DOHH2 (cell line): ENCODE measurements around the gene PIK3R3.

Experiments used
- H3F3A ChIP-seq: fragments of 200-600 bp; sonication (generic), shearing (Covaris generic); 2 replicates; pipeline ENCODE4 v1.6.0; 2016; ENCODE audit warnings: antibody characterized with exemption, mild to moderate bottlenecking; ENCODE audit not compliant: control insufficient read depth, insufficient read depth
- H3K27ac ChIP-seq: fragments of 200-600 bp; sonication (generic); 2 replicates; pipeline ENCODE4 v1.5.1; 2014; ENCODE audit warnings: low read depth, mild to moderate bottlenecking, low read length, moderate library complexity
- H3K27me3 ChIP-seq: fragments of 200-600 bp; sonication (generic); 2 replicates; pipeline ENCODE4 v1.6.1; 2014; ENCODE audit warnings: mild to moderate bottlenecking, low read length, mixed read lengths; ENCODE audit not compliant: control insufficient read depth
- H3K36me3 ChIP-seq: fragments of 200-600 bp; sonication (generic); 2 replicates; pipeline ENCODE4 v1.6.1; 2014; ENCODE audit warnings: mild to moderate bottlenecking, low read length, moderate library complexity, mixed read lengths; ENCODE audit not compliant: control insufficient read depth
- H3K4me1 ChIP-seq: fragments of 200-600 bp; sonication (generic); 2 replicates; pipeline ENCODE4 v1.6.1; 2014; ENCODE audit warnings: mild to moderate bottlenecking, low read length, mixed read lengths; ENCODE audit not compliant: control insufficient read depth
- H3K4me2 ChIP-seq: fragments of 200-600 bp; sonication (generic); 2 replicates; pipeline ENCODE4 v1.6.0; 2014; ENCODE audit warnings: mild to moderate bottlenecking, low read length, moderate library complexity
- H3K4me3 ChIP-seq: fragments of 200-600 bp; sonication (generic); 2 replicates; pipeline ENCODE4 v1.5.1; 2014; ENCODE audit warnings: mild to moderate bottlenecking, low read length, mixed read lengths
- H3K79me2 ChIP-seq: fragments of 200-600 bp; sonication (generic); 2 replicates; pipeline ENCODE4 v1.6.1; 2014; ENCODE audit warnings: mild to moderate bottlenecking, low read length, mixed read lengths; ENCODE audit not compliant: control insufficient read depth
- H3K9me2 ChIP-seq: fragments of 200-600 bp; sonication (generic); replicated peaks from 2 replicates; pipeline ENCODE4 v1.6.1; 2014; ENCODE audit warnings: mild to moderate bottlenecking, low read length, mixed read lengths; ENCODE audit not compliant: control insufficient read depth
- H3K9me3 ChIP-seq: fragments of 200-600 bp; sonication (generic); 2 replicates; pipeline ENCODE4 v1.6.1; 2014; ENCODE audit warnings: antibody characterized with exemption, low read length, mixed read lengths; ENCODE audit not compliant: control insufficient read depth, insufficient read depth
- H4K20me1 ChIP-seq: fragments of 200-600 bp; sonication (generic); 2 replicates; pipeline ENCODE4 v1.6.0; 2014; ENCODE audit warnings: low read depth, mild to moderate bottlenecking, antibody characterized with exemption, low read length, moderate library complexity; ENCODE audit not compliant: control insufficient read depth, insufficient read depth
- CTCF ChIP-seq: fragments of 200-600 bp; sonication (generic); IDR thresholded peaks from one replicate; pipeline ENCODE4 v1.5.1; 2014; ENCODE audit warnings: antibody characterized with exemption, mild to moderate bottlenecking, low read depth, low read length; ENCODE audit not compliant: poor library complexity, severe bottlenecking
- EZH2phosphoT487 ChIP-seq: fragments of 200-600 bp; sonication (generic); IDR thresholded peaks from 2 replicates; pipeline ENCODE4 v1.6.1; 2017; ENCODE audit warnings: borderline replicate concordance, mild to moderate bottlenecking, antibody characterized with exemption, low read length, moderate library complexity, mixed read lengths

PIK3R3 gene

GRCh38 chr1:46134660-46135331, 2.4 kb upstream of the PIK3R3 start:
- Histone ChIP-seq H4K20me1 (no peaks in the 10 kb centered on the region), H3K9me2 (no peaks in the 10 kb centered on the region), H3K9me3 (no peaks in the 10 kb centered on the region), H3K36me3 (no peaks in the 10 kb centered on the region), H3K4me1 (peaks cover 26% of the 10 kb centered on the region), H3K27ac (no peak overlapping the region), H3K4me2 (no peak overlapping the region), H3K27me3 (peaks cover 7% of the 10 kb centered on the region), H3K4me3 (no peak overlapping the region), H3F3A (no peaks in the 10 kb centered on the region; the same call in 1 of the 2 replicates), H3K79me2 (peaks cover 4% of the 10 kb centered on the region)
- TF ChIP-seq CTCF, result no peak
- no peak for TF ChIP-seq EZH2phosphoT487

GRCh38 chr1:46133781-46134350, 1.4 kb upstream of the PIK3R3 start:
- Histone ChIP-seq H3K27ac (peak overlapping the region; percentile 71; the same call in 1 of the 2 replicates), H3K36me3 (no peaks in the 10 kb centered on the region), H3K4me2 (peak overlapping the region; percentile 77), H3K4me3 (peak overlapping the region; percentile 75), H3K9me2 (no peaks in the 10 kb centered on the region), H3K79me2 (peaks cover 4% of the 10 kb centered on the region), H3F3A (no peaks in the 10 kb centered on the region; the same call in 1 of the 2 replicates), H3K9me3 (no peaks in the 10 kb centered on the region), H4K20me1 (no peaks in the 10 kb centered on the region), H3K4me1 (peaks cover 28% of the 10 kb centered on the region), H3K27me3 (peaks cover 7% of the 10 kb centered on the region)
- TF ChIP-seq EZH2phosphoT487 (no peak), CTCF (no peak)

- H3K4me1 ChIP-seq, result peaks cover 28% of the 10 kb centered on the region
- no peaks in the 10 kb centered on the region; the same call in 1 of the 2 replicates for H3F3A ChIP-seq
These were observed 791 bp upstream of the PIK3R3 start for GRCh38 chr1:46133181-46133658.

More at GRCh38 chr1:46133181-46133658, 791 bp upstream of the PIK3R3 start:
- Histone ChIP-seq H3K9me3 (no peaks in the 10 kb centered on the region), H3K27ac (peak overlapping the region; percentile 71), H3K4me3 (peak overlapping the region; percentile 75), H3K9me2 (no peaks in the 10 kb centered on the region), H3K27me3 (peaks cover 5% of the 10 kb centered on the region), H4K20me1 (no peaks in the 10 kb centered on the region), H3K4me2 (peak overlapping the region; percentile 77), H3K36me3 (no peaks in the 10 kb centered on the region), H3K79me2 (peaks cover 4% of the 10 kb centered on the region)
- TF ChIP-seq EZH2phosphoT487, result no peak
- TF ChIP-seq CTCF, result no peak
